K562 (cell line): ENCODE data around the gene FAM117A. TPM values are rescaled to one million over a fixed set of nuclear protein-coding genes. Genes with fewer than 3 reads are reported as not detected.
"Not testable (repeated sequence)": the region's sequence is repeated elsewhere in the genome, so short reads cannot be mapped to it uniquely, and the experiment has no call there.

Experiments used
- ATAC-seq: fragments of 200-7000 bp; cut with Tn5 transposase; 3 replicates; pipeline ENCODE4 v1.9.1; 2020; ENCODE audit warnings: moderate library complexity
- BruUV-seq: library from RNA; stranded (reverse); fragments of 400-500 nt; replicated peaks from 2 replicates; lab custom pipeline; 2021; lab: Mats Ljungman, UMichigan
- CTCF ChIA-PET: fragments of 300-600 bp; formaldehyde crosslinking; extraction: SDS; loops from one replicate; lab custom pipeline; 2021; ENCODE audit warnings: low intra/inter-chr PET ratio; lab: Yijun Ruan, JAX
- POLR2A ChIA-PET: fragments of 300-600, 350-650 bp; sonication (Branson Sonifier 250); formaldehyde crosslinking; extraction: SDS; loops from one replicate; lab custom pipeline; 2021; ENCODE audit warnings: antibody characterized with exemption, inconsistent platforms; lab: Yijun Ruan, JAX
- DNase-seq, 4 experiments: peaks; one replicate each; pipeline versions ENCODE4 v3.0.0 to v3.0.0-alpha.2; 2011 to 2018; ENCODE audit warnings: low spot score in 3 of 4, mixed read lengths in 3 of 4; ENCODE audit errors: extremely low read depth in 1 of 4
- FAIRE-seq: peaks from 2 replicates; lab custom pipeline; 2011; peaks lifted over from hg19 to GRCh38; lab: Jason Lieb, UNC
- H2AFZ ChIP-seq: 2 replicates; pipeline ENCODE4 v1.6.0; 2011; ENCODE audit warnings: low read depth, low read length, control low read depth, inconsistent platforms
- H3K27ac ChIP-seq: fragments of 200-600 bp; 3 replicates; pipeline ENCODE4 v1.8.0; 2011; ENCODE audit warnings: low read depth, mild to moderate bottlenecking, control low read depth, inconsistent platforms, low read length, moderate library complexity, mixed read lengths; ENCODE audit errors: extremely low read depth
- H3K27me3 ChIP-seq, 2 experiments: fragments of 300-600 bp in 1 of 2; 2 replicates in 1 of 2; 3 replicates in 1 of 2; pipeline versions ENCODE4 v1.6.0 to v1.8.0; 2011; ENCODE audit warnings: inconsistent platforms in 2 of 2, low read length in 2 of 2, mild to moderate bottlenecking in 1 of 2, mixed read lengths in 1 of 2, moderate library complexity in 1 of 2; ENCODE audit not compliant: control insufficient read depth in 2 of 2, insufficient read depth in 2 of 2
- H3K36me3 ChIP-seq: fragments of 300-600 bp; 3 replicates; pipeline ENCODE4 v1.8.0; 2011; ENCODE audit warnings: mild to moderate bottlenecking, low read length, inconsistent platforms; ENCODE audit not compliant: control insufficient read depth, insufficient read depth
- H3K4me1 ChIP-seq, 2 experiments: fragments of 200-600 bp in 1 of 2; replicated peaks in 1 of 2; 2 replicates in 1 of 2; 3 replicates in 1 of 2; pipeline versions ENCODE4 v1.5.1 to v1.8.0; 2011; ENCODE audit warnings: inconsistent platforms in 2 of 2, low read length in 2 of 2, mild to moderate bottlenecking in 1 of 2, mixed read lengths in 1 of 2, moderate library complexity in 1 of 2; ENCODE audit not compliant: control insufficient read depth in 2 of 2, insufficient read depth in 2 of 2
- H3K4me2 ChIP-seq: 2 replicates; pipeline ENCODE4 v1.6.1; 2011; ENCODE audit warnings: low read length, control low read depth, inconsistent platforms, mixed read lengths; ENCODE audit not compliant: insufficient read depth
- H3K4me3 ChIP-seq: fragments of 200-600 bp; sonication (generic), shearing (Covaris generic); 2 replicates; pipeline ENCODE4 v1.5.1; 2016; ENCODE audit warnings: control low read depth, inconsistent platforms
- H3K79me2 ChIP-seq: fragments of 200-600 bp; 3 replicates; pipeline ENCODE4 v1.8.0; 2011; ENCODE audit warnings: low read length, inconsistent platforms; ENCODE audit not compliant: control insufficient read depth, insufficient read depth
- H3K9ac ChIP-seq, 2 experiments: 2 replicates each; pipeline versions ENCODE4 v1.6.0 to v1.6.1; 2011; ENCODE audit warnings: low read depth in 2 of 2, low read length in 2 of 2, control low read depth in 1 of 2, inconsistent platforms in 1 of 2, mild to moderate bottlenecking in 1 of 2, mixed read lengths in 1 of 2; ENCODE audit not compliant: insufficient read depth in 1 of 2
- H3K9me1 ChIP-seq: one replicate; pipeline ENCODE4 v1.6.0; 2011; ENCODE audit warnings: inconsistent platforms, mild to moderate bottlenecking, low read length, moderate library complexity; ENCODE audit not compliant: control insufficient read depth, insufficient read depth
- H3K9me3 ChIP-seq: replicated peaks from 2 replicates; pipeline ENCODE4 v1.5.1; 2011; ENCODE audit warnings: low read depth, low read length, inconsistent platforms; ENCODE audit not compliant: control insufficient read depth, insufficient read depth
- H4K20me1 ChIP-seq: replicated peaks from 2 replicates; pipeline ENCODE4 v1.6.1; 2011; ENCODE audit warnings: low read length, inconsistent platforms, mixed read lengths; ENCODE audit not compliant: control insufficient read depth, insufficient read depth
- FOSL1 ChIP-seq: fragments of 200-800 bp; sonication (Bioruptor generic); conservative IDR thresholded peaks from 2 replicates; pipeline ENCODE4 v1.6.1; 2016; ENCODE audit warnings: missing genetic modification characterization, missing compliant biosample characterization
- KDM1A ChIP-seq, 2 experiments: fragments of 450-650 bp; IDR thresholded peaks; 2 replicates each; pipeline ENCODE4 v1.6.1; 2016; ENCODE audit warnings: mild to moderate bottlenecking in 2 of 2
- RCOR1 ChIP-seq, 2 experiments: IDR thresholded peaks; 2 replicates each; pipeline ENCODE4 v1.6.1; 2012; ENCODE audit warnings: low read depth in 2 of 2, low read length in 2 of 2, borderline replicate concordance in 1 of 2, improper control_type of control experiment in 1 of 2
- SP1 ChIP-seq: sonication (generic); formaldehyde crosslinking; IDR thresholded peaks from 2 replicates; pipeline ENCODE4 v1.8.1; 2022; ENCODE audit warnings: mild to moderate bottlenecking, missing genetic modification reagents
- THRA ChIP-seq: fragments of 450-650 bp; IDR thresholded peaks from 2 replicates; pipeline ENCODE4 v1.6.1; 2017; ENCODE audit warnings: mild to moderate bottlenecking, moderate library complexity
- ZNF316 ChIP-seq: fragments of 450-650 bp; IDR thresholded peaks from 2 replicates; pipeline ENCODE4 v1.6.1; 2016
- ZNF778 ChIP-seq: fragments of 450-650 bp; formaldehyde crosslinking; IDR thresholded peaks from 2 replicates; pipeline ENCODE4 v1.4.0; 2020; ENCODE audit warnings: mild to moderate bottlenecking, moderate library complexity
- WGBS: fragments of 100-300 bp; shearing (Covaris generic); methylation state at CpG from one replicate; pipeline ENCODE4 v1.1.6; 2016; ENCODE audit warnings: low coverage, mixed read lengths; ENCODE audit not compliant: insufficient coverage; ENCODE audit errors: missing lambda C conversion rate; 5-methylcytosine and 5-hydroxymethylcytosine counted together
- in situ Hi-C: fragments of 300-500 bp; cut with MboI; formaldehyde crosslinking; loops from 4 replicates; pipeline ENCODE4 v1.15.0; 2018; ENCODE audit warnings: inconsistent platforms, mixed read lengths
- intact Hi-C: fragments of 100-400 bp; cut with micrococcal nuclease; formaldehyde crosslinking; loops from 2 replicates; pipeline ENCODE4 v1.14.2; 2022
- polyA plus RNA-seq, 8 experiments: library from polyadenylated mRNA; depleted of rRNA in 4 of 8; stranded (reverse) in 5 of 8; unstranded in 3 of 8; fragments of >200 nt; fragmentation: Nextera tagmentation in 2 of 8; fragmentation: Illumina TruSeq in 1 of 8; extraction: Ambion mirVana in 2 of 8; extraction: Trizol in 1 of 8; gene quantifications; 2 replicates each; pipeline versions ENCODE4 v1.2.1 to v1.2.3, GENCODE V29; 2011 to 2014; ENCODE audit warnings: inconsistent platforms in 1 of 8, missing spikeins in 1 of 8
- total RNA-seq, 7 experiments: library from RNA; depleted of rRNA in 6 of 7; stranded (reverse); fragments of >200 nt in 6 of 7; fragmentation: Illumina TruSeq in 2 of 7; extraction: Trizol in 2 of 7; gene quantifications; 2 replicates each; pipeline versions ENCODE4 v1.2.1 to v1.2.3, GENCODE V29; 2011 to 2021; ENCODE audit warnings: low replicate concordance in 1 of 7

The FAM117A gene
- total and polyA plus RNA-seq, 9 of the 15 experiments (the other 6 are each of a cell fraction or from before 2014, with no cell fraction given): 3.1 to 79.7 (median 36.6) TPM

GRCh38 chr17:49758464-49759010 lies 5.4 kb downstream of the FAM117A start:
- BruUV-seq, H3K27ac ChIP-seq, H3K27me3 ChIP-seq, intact Hi-C loops, H3K9me3 ChIP-seq, FAIRE-seq, H2AFZ ChIP-seq, H3K4me3 ChIP-seq, in situ Hi-C loops, CTCF ChIA-PET, H3K9ac ChIP-seq, ATAC-seq, H3K4me2 ChIP-seq: not testable (repeated sequence)
- WGBS: 83% methylated on average over 7 of the region's 8 CpGs
- peaks cover 12% of the 10 kb centered on the region for H3K9me1 ChIP-seq
- peaks cover 29% of the 10 kb centered on the region for H4K20me1 ChIP-seq
- peak in 1 of 4 experiments; percentile 39 for DNase-seq
- H3K36me3 ChIP-seq: peaks cover 64% of the 10 kb centered on the region
- POLR2A ChIA-PET: interaction anchor here (1.6 kb wide), 1 partner anchor 19 kb away, joined by 5 read pairs; no protein-coding TSS in a partner anchor
- peaks cover 96% of the 10 kb centered on the region for H3K79me2 ChIP-seq
- peaks cover 33 to 67% of the 10 kb centered on the region in 2 experiments for H3K4me1 ChIP-seq
- TF ChIP-seq RCOR1 (IDR thresholded peaks at IDR 0.05; ENCODE audit: borderline replicate concordance in 1 of 2, low read depth in 2 of 2, low read length in 2 of 2) (0 out of 4 replicates have a peak, but pooled peaks of 1 of the 2 experiments have one; percentile 21), FOSL1 (tag) (0 out of 2 replicates have a peak, but pooled peaks have one; percentile 16), KDM1A (IDR thresholded peaks at IDR 0.05) (0 out of 4 replicates have a peak, but pooled peaks of 1 of the 2 experiments have one; percentile 27)
- TF ChIP-seq, all 486 proteins: peak for 3; not testable (repeated sequence) for 483

GRCh38 chr17:49757151-49757777 lies 6.7 kb downstream of the FAM117A start:
- ChIA-PET POLR2A (interaction anchor here (0.6 to 1.5 kb wide), 4 partner anchors 10 to 58 kb away, joined by 3 to 13 read pairs (median 4); no protein-coding TSS in a partner anchor), CTCF (no interaction called here)
- Histone ChIP-seq H4K20me1 (peaks cover 27% of the 10 kb centered on the region), H3K36me3 (peaks cover 71% of the 10 kb centered on the region), H3K9me1 (peaks cover 12% of the 10 kb centered on the region), H3K79me2 (peaks cover 96% of the 10 kb centered on the region), H3K27me3 (no peaks in the 10 kb centered on the region), H3K9me3 (no peaks in the 10 kb centered on the region), H3K9ac (no peak overlapping the region; a peak in 1 of 4 replicates), H3K4me2 (no peak overlapping the region), H2AFZ (no peak overlapping the region), H3K27ac (no peak overlapping the region), H3K4me3 (no peak overlapping the region), H3K4me1 (peaks cover 28 to 63% of the 10 kb centered on the region in 2 experiments)
- BruUV-seq: no TSS peak
- intact Hi-C loops (no loop called here), in situ Hi-C loops (no loop called here)
- FAIRE-seq: no peak
- no peak for ATAC-seq
- WGBS: 80% methylated on average over 6 of the region's 6 CpGs
- DNase-seq: no peak
- TF ChIP-seq SP1 (CRISPR knock-in tag) (no peak), ZNF778 (CRISPR knock-in tag) (no peak), ZNF316 (no peak), THRA (no peak)
